Liver (tissue), 9 donors: Measurements from ENCODE around the gene ARHGDIB. TPM values are rescaled to one million over a fixed set of nuclear protein-coding genes. Genes with fewer than 3 reads are reported as not detected.

Experiments used
- DNase-seq: peaks from one replicate; pipeline ENCODE4 v3.0.0-alpha.2; 2017; ENCODE audit warnings: low spot score
- H3K27ac ChIP-seq, 2 donors: one replicate each; pipeline ENCODE4 v1.7.0; 2013; ENCODE audit warnings: inconsistent platforms in 2 of 2, low read length in 2 of 2, control low read depth in 1 of 2, low read depth in 1 of 2, mild to moderate bottlenecking in 1 of 2
- H3K27me3 ChIP-seq, 4 donors: one replicate each; pipeline versions ENCODE4 v1.6.1 to v1.7.0; 2013; ENCODE audit warnings: low read length in 3 of 4, inconsistent platforms in 1 of 4, mild to moderate bottlenecking in 1 of 4, moderate library complexity in 1 of 4; ENCODE audit not compliant: control insufficient read depth in 4 of 4, insufficient read depth in 4 of 4
- H3K36me3 ChIP-seq, 4 donors: one replicate each; pipeline versions ENCODE4 v1.6.1 to v1.7.0; 2013; ENCODE audit warnings: low read length in 3 of 4, mild to moderate bottlenecking in 3 of 4, low read depth in 1 of 4, moderate library complexity in 1 of 4; ENCODE audit not compliant: control insufficient read depth in 4 of 4, insufficient read depth in 3 of 4
- H3K4me1 ChIP-seq, 4 donors: one replicate each; pipeline versions ENCODE4 v1.6.1 to v1.7.0; 2013; ENCODE audit warnings: low read length in 3 of 4, mild to moderate bottlenecking in 3 of 4, moderate library complexity in 1 of 4; ENCODE audit not compliant: control insufficient read depth in 4 of 4, insufficient read depth in 4 of 4
- H3K4me3 ChIP-seq, 3 donors: one replicate each; pipeline versions ENCODE4 v1.6.1 to v1.7.0; 2013; ENCODE audit warnings: low read length in 3 of 3, control low read depth in 1 of 3, low read depth in 1 of 3, mild to moderate bottlenecking in 1 of 3
- H3K9ac ChIP-seq, 2 donors: one replicate each; pipeline ENCODE4 v1.7.0; 2013; ENCODE audit warnings: low read length in 2 of 2, mild to moderate bottlenecking in 2 of 2, moderate library complexity in 2 of 2, control low read depth in 1 of 2, low read depth in 1 of 2
- H3K9me3 ChIP-seq, 4 donors: one replicate each; pipeline versions ENCODE4 v1.6.1 to v1.7.0; 2013; ENCODE audit warnings: low read length in 3 of 4; ENCODE audit not compliant: control insufficient read depth in 4 of 4
- ATF3 ChIP-seq: IDR thresholded peaks from 2 replicates; pipeline ENCODE4 v1.6.1; 2016; ENCODE audit warnings: antibody characterized with exemption
- CTCF ChIP-seq: fragments of 150-350 bp; IDR thresholded peaks from 2 replicates; pipeline ENCODE4 v1.5.1; 2017; ENCODE audit warnings: improper control_type of control experiment, low read depth, low read length; ENCODE audit not compliant: missing input control
- FOXA2 ChIP-seq: IDR thresholded peaks from 2 replicates; pipeline ENCODE4 v1.6.1; 2016; ENCODE audit warnings: antibody characterized with exemption
- GABPA ChIP-seq, 2 donors: IDR thresholded peaks in 1 of 2; conservative IDR thresholded peaks in 1 of 2; 2 replicates each; pipeline ENCODE4 v1.6.1; 2016; ENCODE audit warnings: antibody characterized with exemption in 2 of 2, mild to moderate bottlenecking in 1 of 2, moderate library complexity in 1 of 2
- JUND ChIP-seq, 2 donors: IDR thresholded peaks; 2 replicates each; pipeline ENCODE4 v1.6.1; 2016; ENCODE audit warnings: antibody characterized with exemption in 2 of 2
- NR2F2 ChIP-seq: IDR thresholded peaks from 2 replicates; pipeline ENCODE4 v1.6.1; 2016; ENCODE audit warnings: antibody characterized with exemption
- RAD21 ChIP-seq, 2 donors: IDR thresholded peaks; 2 replicates each; pipeline ENCODE4 v1.6.1; 2016; ENCODE audit warnings: antibody characterized with exemption in 2 of 2, mild to moderate bottlenecking in 2 of 2
- RXRA ChIP-seq, 2 donors: IDR thresholded peaks; 2 replicates each; pipeline ENCODE4 v1.6.1; 2017 to 2018; ENCODE audit warnings: antibody characterized with exemption in 2 of 2, mild to moderate bottlenecking in 1 of 2
- YY1 ChIP-seq: IDR thresholded peaks from 2 replicates; pipeline ENCODE4 v1.6.1; 2016; ENCODE audit warnings: antibody characterized with exemption, mild to moderate bottlenecking
- WGBS: extraction: QIAGEN DNeasy Blood & Tissue Kit; methylation state at CpG from one replicate; pipeline ENCODE4 v1.1.7; 2013; 5-methylcytosine and 5-hydroxymethylcytosine counted together
- polyA plus RNA-seq, 2 donors: library from polyadenylated mRNA; stranded (reverse) in 1 of 2; unstranded in 1 of 2; fragments of 200-250 nt in 1 of 2; fragments of >200 nt in 1 of 2; fragmentation: Nextera tagmentation in 1 of 2; extraction: Ambion mirVana in 1 of 2; gene quantifications; one replicate each; pipeline versions ENCODE4 v1.2.1 to v1.2.3, GENCODE V29; 2013 to 2015
- total RNA-seq, 2 donors: library from RNA; depleted of rRNA; stranded (reverse); fragments of >200 nt; gene quantifications; one replicate each; pipeline ENCODE4 v1.2.3, GENCODE V29; 2014
- donor health status: healthy.
- donor health status: healthy.
- donor health status: healthy.
- donor health status: healthy.
- donor health status: healthy.

ARHGDIB gene
- total and polyA plus RNA-seq, 4 donors = 36.3 to 66.9 (median 47.5) TPM

- TF ChIP-seq CTCF = no peak
Observed at GRCh38 chr12:14950421-14950820, 11.0 kb downstream of the ARHGDIB start (continued).

GRCh38 chr12:14949631-14950030 lies 11.8 kb downstream of the ARHGDIB start:
- Histone ChIP-seq H3K4me3 (no peak overlapping the region), H3K36me3 (peaks cover 0 to 11% (median 3%) of the 10 kb centered on the region in 4 donors), H3K4me1 (peaks cover 0 to 8% (median 0%) of the 10 kb centered on the region in 4 donors), H3K9me3 (no peaks in the 10 kb centered on the region), H3K27me3 (no peaks in the 10 kb centered on the region), H3K27ac (peak overlapping the region; percentile 43 to 69), H3K9ac (no peak overlapping the region)
- no peak for DNase-seq
- WGBS = 93% methylated on average over 5 of the region's 5 CpGs
- TF ChIP-seq RXRA (IDR thresholded peaks at IDR 0.05) = no peak
- TF ChIP-seq FOXA2 = no peak
- TF ChIP-seq YY1 = no peak
- TF ChIP-seq NR2F2 = no peak

- Histone ChIP-seq H3K27ac (peak overlapping the region; percentile 43 to 69), H3K4me1 (peaks cover 0 to 5% (median 0%) of the 10 kb centered on the region in 4 donors), H3K4me3 (no peak overlapping the region), H3K27me3 (no peaks in the 10 kb centered on the region), H3K9ac (peak overlapping the region in 1 of 2 donors; percentile 78), H3K9me3 (no peaks in the 10 kb centered on the region), H3K36me3 (peaks cover 0 to 12% (median 3%) of the 10 kb centered on the region in 4 donors)
- 58% methylated on average over 3 of the region's 3 CpGs for WGBS
- TF ChIP-seq FOXA2 = no peak
- TF ChIP-seq RXRA (IDR thresholded peaks at IDR 0.05) = peak in 1 of 2 donors; percentile 18
- peak; percentile 46 to 58 for TF ChIP-seq GABPA (IDR thresholded peaks at IDR 0.05 in 1 of 2, conservative IDR thresholded peaks at IDR 0.05 in 1 of 2)
- no peak for TF ChIP-seq JUND (IDR thresholded peaks at IDR 0.05)
- peak in 1 of 2 donors; percentile 36 for TF ChIP-seq RAD21 (IDR thresholded peaks at IDR 0.05)
- no peak for DNase-seq
Observed at GRCh38 chr12:14948672-14949071, 12.7 kb downstream of the ARHGDIB start.

GRCh38 chr12:14946861-14947260 lies 14.5 kb downstream of the ARHGDIB start:
- Histone ChIP-seq H3K9me3 (no peaks in the 10 kb centered on the region), H3K27ac (no peak overlapping the region), H3K4me3 (no peak overlapping the region), H3K36me3 (peaks cover 1 to 12% (median 5%) of the 10 kb centered on the region in 4 donors), H3K4me1 (peaks cover 0 to 2% (median 0%) of the 10 kb centered on the region in 4 donors), H3K27me3 (no peaks in the 10 kb centered on the region), H3K9ac (no peak overlapping the region)
- no peak for DNase-seq
- TF ChIP-seq CTCF (no peak), ATF3 (no peak)
- WGBS = 69% methylated on average over 1 of the region's 1 CpG
